ENCODE results near the gene MORN5.

MORN5 gene

GRCh38 chr9:122192914-122193525 lies 33.3 kb downstream of the MORN5 start:
- H3K4me3 ChIP-seq (replicated peaks in 1 of 2; ENCODE audit: low read depth in 2 of 2, low read length in 2 of 2), result no peak overlapping the region
- no peak for TF ChIP-seq CTCF (IDR thresholded peaks at IDR 0.05; ENCODE audit: low read depth, low read length)

DNA sequence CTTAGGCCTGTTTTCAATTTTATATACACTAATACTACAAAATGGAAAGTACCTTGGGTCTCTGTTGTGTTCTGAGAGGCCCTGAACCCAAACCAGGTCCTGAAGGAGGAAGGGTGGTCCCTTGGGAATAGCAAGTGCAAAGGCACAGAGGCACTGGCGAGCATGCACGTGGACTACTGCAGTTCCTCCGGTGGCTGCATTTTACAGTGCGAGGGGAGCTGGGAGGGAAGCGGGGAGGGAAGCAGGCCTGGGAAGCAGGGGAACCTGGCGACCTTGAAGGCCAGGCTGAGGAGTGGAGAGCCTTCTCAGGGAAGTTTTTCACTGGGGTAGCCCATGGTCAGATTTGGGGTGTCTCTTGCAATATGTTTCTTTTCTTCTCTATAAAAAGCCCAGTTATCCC lies 33.9 kb downstream of the MORN5 start:
- TF ChIP-seq CTCF (IDR thresholded peaks at IDR 0.05; ENCODE audit: low read depth, low read length), result no peak
- H3K4me3 ChIP-seq (replicated peaks in 1 of 2; ENCODE audit: low read depth in 2 of 2, low read length in 2 of 2), result no peak overlapping the region
- no peak for DNase-seq (ENCODE audit: low read depth in 2 of 2)

More at GRCh38 chr9:122192914-122193525, 33.3 kb downstream of the MORN5 start:
- no peak for DNase-seq (ENCODE audit: low read depth in 2 of 2)

GRCh38 chr9:122195875-122196274 lies 36.2 kb downstream of the MORN5 start:
- DNase-seq (ENCODE audit: low read depth in 2 of 2), result no peak
- no peak overlapping the region for H3K4me3 ChIP-seq (replicated peaks in 1 of 2; ENCODE audit: low read depth in 2 of 2, low read length in 2 of 2)

DNA sequence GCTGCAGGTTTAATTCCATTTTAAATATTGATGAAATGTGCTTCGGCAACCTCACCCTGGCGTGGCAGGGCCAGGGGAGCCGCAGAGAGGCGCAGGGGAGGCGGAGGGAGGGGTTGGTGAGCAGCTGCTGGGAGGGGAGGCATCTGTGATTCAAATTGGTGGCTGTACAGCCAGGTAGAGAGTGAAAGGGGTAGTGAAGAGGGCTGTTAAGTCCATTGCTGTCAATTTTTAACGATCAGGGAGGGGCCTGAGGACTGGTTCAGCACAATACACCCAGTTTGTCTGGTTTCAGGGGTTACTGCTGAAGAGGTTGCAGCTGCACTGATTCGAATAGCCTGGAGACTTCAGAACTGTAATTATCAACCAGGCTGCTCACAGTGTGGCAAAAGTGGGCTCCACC lies 37.7 kb downstream of the MORN5 start:
- TF ChIP-seq CTCF (IDR thresholded peaks at IDR 0.05; ENCODE audit: low read depth, low read length), result no peak
- DNase-seq (ENCODE audit: low read depth in 2 of 2), result no peak
- H3K4me3 ChIP-seq (replicated peaks in 1 of 2; ENCODE audit: low read depth in 2 of 2, low read length in 2 of 2), result no peak overlapping the region

More at GRCh38 chr9:122195875-122196274, 36.2 kb downstream of the MORN5 start:
- no peak for TF ChIP-seq CTCF (IDR thresholded peaks at IDR 0.05; ENCODE audit: low read depth, low read length)

DNA sequence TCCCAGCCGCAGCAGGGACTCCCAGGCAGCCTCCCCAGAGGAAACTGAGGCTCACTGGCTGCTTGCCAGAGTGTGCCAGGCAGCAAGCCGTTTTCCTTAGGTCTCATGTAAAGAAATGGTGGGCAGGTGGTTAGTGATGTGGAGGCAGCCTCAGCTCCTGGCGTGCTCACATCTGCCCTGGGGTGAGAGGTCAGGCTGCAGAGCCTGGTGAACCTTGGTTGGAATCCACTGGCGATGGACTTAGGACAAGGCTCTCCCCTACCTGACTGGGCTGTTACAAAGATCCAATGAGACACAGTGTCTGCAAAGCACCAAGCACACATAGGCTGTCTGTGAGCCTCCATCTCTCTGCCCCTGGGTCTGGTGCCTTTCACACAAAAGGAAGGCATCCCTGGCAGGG lies 38.2 kb downstream of the MORN5 start:
- DNase-seq (ENCODE audit: low read depth in 2 of 2), result no peak
- no peak for TF ChIP-seq CTCF (IDR thresholded peaks at IDR 0.05; ENCODE audit: low read depth, low read length)
- H3K4me3 ChIP-seq (replicated peaks in 1 of 2; ENCODE audit: low read depth in 2 of 2, low read length in 2 of 2), result no peak overlapping the region

- H3K4me3 ChIP-seq (replicated peaks in 1 of 2; ENCODE audit: low read depth in 2 of 2, low read length in 2 of 2), result no peak overlapping the region
- peak; percentile 50 to 52 for DNase-seq (ENCODE audit: low read depth in 2 of 2)
- no peak for TF ChIP-seq CTCF (IDR thresholded peaks at IDR 0.05; ENCODE audit: low read depth, low read length)
Measured at GRCh38 chr9:122200960-122201595, 41.4 kb downstream of the MORN5 start.

Data from cardiac fibroblast (primary cell).